HG03520 (cell line): ENCODE results near the gene B3GAT1.

Experiments used
- ATAC-seq: cut with Tn5 transposase; IDR thresholded peaks from one replicate; pipeline ENCODE4 v1.9.1; 2021; ENCODE audit warnings: mild to moderate bottlenecking, moderate library complexity; ENCODE audit not compliant: unreplicated experiment

B3GAT1 gene

DNA sequence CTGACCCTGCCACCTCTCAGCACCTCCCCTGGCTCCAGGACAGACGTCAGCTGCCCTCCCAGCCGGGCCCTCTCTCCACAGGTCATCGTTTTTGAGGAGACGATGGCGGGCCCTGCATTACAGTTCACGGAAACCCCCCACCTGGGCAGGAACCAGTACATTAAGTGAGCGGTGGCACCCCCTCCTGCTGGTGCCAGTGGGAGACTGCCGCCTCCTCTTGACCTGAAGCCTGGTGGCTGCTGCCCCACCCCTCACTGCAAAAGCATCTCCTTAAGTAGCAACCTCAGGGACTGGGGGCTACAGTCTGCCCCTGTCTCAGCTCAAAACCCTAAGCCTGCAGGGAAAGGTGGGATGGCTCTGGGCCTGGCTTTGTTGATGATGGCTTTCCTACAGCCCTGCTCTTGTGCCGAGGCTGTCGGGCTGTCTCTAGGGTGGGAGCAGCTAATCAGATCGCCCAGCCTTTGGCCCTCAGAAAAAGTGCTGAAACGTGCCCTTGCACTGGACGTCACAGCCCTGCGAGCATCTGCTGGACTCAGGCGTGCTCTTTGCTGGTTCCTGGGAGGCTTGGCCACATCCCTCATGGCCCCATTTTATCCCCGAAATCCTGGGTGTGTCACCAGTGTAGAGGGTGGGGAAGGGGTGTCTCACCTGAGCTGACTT, 37.0 kb downstream of the B3GAT1 start:
- no peak for ATAC-seq

DNA sequence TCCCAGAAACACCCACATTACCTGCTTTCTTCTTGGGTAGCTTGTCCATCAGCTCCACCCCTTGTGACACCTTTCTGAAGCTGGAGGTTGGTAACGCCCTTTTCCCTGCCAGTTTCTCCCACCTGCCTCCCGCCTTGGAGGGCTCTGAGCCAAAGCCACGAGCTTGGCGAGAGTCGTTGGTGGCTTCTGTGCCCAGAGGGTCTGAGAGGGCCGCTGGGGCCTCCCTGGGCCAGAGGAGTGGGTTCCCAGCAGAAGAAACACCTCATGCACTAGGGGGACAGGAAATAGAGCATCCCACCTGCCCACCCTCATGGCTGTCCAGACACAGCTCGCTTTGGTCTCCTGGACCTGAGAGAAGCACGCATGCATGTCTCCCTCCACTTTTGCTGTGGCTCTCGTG, 37.9 kb downstream of the B3GAT1 start:
- no peak for ATAC-seq

DNA sequence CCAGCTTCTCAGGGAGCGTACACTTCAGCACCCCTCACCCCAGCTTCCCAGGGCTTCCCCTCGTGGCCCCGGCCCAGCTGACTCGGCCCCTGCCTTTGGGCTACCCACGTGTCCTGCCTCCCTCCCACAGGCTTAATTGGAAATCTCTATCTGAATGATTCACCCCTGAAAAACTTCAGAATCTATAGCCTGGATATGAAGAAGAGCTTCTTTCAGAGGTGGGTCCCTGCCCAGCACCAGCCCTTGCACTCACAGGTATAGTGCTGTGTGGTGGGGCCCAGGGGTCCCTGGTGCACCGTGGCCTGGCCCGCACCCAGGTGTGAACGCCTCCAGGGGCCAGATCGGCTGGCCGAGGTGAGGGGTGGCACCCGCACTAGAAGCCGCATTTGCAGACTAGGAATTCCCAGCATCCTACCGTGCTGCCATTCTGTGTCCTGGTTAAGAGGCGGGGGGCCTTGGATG, 38.4 kb downstream of the B3GAT1 start:
- no peak for ATAC-seq

DNA sequence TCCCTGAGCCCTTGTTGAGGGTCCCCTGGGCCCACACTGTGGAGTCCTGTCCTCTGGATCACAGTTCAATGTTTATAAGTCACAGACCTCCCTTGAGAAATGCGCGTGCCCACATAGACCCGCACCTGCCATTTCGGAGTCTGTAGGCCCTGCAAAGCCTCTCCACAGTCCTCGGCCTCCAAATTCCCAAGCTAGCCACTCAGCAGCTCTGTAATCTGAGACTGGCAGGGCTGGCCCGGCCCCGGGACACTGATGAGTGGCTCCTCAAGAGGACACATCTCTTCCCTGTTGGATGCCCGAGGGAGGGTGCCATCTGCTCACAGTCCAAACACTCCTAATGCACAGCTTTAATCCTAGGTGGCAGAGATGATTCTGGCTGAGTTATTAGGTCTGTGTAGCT, 39.1 kb downstream of the B3GAT1 start:
- ATAC-seq, result no peak

DNA sequence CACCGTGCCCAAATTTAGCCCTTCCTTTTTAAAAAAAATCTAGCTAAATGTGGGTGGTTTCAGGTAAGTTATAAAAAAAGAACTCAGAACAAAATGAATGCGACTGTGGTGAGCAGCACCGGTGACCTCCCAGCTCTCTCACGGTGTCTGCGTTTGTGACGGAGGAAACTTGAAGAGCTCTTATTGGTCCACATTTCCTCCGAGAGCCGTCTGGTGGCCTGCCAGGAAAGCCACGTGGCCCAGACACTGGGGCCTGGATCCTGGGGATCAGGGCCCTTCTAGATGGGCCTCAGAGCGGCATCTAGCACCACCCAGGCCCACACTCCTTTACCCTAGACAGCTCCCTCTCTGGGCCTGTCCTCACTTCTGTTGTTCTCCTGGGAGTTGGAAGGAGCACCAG, 39.5 kb downstream of the B3GAT1 start:
- ATAC-seq, result no peak

DNA sequence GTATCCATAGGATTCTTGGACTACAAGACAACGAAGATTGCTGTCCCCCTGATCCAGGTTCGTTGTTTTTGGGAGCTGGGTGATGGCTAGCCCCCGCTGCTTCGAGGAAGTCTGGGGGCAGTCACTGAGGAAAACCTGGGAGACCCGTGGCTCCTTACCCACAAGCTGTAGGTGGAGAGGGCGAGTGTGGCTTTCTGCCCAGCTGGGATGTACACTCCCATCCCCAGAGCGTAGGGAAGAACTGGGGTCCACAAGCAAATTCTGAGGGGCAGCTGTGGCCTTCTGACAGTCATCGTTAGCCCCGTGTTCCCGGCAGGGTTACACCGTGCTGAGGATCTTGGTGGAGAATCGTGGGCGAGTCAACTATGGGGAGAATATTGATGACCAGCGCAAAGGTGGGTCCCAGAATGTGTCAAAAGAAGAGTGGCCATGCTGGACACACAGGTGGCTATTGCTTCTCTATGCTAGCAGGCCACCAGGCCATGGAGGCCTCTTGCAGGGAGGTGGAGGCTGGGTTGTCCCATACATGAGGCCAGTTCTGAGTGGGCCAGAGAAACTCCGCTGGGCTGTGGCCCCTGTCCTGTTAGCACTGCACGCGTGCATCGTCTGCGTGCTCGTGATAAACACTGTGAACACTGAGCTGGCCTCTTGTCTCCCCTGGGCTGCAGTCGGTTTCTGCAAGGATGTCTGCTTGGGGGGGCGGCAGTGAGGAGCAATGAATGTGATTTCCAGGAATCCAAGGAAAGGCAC, 40.4 kb downstream of the B3GAT1 start:
- no peak for ATAC-seq

DNA sequence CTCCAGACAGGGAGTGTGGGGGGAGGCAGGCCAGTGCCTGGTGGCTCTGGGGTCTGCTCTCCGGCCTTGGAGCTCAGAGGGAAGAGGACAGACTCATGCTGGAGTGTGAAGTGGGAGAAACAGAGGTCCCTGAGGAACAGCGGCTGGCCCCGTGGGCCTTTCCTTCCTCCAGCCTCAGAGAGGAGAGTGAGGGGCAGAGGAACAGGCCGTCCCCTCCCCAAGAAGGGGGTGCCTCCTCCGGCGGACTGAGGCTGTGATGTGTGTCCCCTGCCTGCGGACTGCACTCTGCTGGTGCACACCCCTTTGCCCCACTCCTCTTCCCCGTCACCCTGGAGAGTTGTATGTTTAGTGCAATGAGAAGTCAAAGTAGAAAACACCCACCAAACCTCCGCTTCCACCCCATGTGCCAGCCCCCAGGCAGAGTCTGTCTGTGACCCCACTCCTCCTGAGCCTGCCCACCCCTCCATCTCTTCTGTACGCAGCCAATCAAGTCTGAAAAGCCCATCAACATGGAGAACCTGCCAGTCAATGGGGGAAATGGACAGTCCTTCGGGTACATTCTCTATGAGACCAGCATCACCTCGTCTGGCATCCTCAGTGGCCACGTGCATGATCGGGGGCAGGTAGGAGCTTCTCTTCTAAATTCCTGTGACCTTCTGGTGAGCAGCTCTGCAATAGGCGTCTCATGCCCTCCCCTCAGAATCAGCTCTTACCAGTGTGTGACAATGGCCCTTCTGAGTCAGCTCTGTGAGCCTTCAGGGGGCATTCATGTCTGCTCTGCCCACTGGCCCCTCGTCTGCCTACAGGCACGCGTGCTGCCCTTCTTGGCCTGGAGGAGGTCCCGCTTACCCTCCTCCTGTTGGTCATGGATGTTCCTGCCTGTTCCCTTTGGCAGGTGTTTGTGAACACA, 41.3 kb downstream of the B3GAT1 start:
- no peak for ATAC-seq

DNA sequence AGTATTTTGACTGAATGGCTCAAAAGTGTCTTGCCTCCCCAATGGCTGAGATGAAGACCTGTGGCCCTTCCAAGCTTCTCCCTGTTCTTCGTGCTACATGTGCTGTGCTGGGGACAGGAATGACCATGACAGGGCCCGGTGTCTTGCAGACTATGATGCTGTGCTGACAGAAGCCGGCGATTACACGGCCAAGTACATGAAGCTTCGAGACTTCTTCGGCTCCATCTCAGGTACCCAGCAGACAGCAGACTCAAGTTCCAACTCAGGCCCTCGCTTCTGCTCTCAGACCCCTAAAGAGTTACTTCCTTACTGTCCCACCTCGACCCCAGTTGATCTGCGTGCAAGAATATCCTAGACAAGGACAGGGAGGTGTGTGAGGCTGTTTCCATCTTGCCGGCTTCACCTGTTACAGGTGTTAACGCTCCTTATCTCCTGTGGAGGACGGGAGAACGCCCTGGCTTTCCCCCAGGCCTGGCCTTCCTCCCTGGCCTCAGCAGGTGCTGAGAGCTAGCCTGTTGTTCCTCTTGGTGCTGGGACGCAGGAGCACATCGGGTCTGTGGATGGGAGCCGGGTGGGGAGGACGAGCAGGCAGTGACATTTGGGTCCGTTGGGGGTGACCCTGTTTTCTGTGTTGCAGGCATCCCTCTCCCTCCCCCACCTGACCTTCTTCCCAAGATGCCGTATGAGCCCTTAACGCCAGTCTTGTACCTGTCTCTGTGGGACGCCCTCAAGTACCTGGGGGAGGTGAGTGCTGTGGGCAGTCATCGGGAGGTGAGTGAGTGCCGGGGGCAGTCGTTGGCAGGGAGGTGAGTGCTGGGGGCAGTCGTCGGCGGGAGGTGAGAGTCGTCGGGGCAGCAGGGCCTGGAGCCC, 42.2 kb downstream of the B3GAT1 start:
- ATAC-seq, result no peak

DNA sequence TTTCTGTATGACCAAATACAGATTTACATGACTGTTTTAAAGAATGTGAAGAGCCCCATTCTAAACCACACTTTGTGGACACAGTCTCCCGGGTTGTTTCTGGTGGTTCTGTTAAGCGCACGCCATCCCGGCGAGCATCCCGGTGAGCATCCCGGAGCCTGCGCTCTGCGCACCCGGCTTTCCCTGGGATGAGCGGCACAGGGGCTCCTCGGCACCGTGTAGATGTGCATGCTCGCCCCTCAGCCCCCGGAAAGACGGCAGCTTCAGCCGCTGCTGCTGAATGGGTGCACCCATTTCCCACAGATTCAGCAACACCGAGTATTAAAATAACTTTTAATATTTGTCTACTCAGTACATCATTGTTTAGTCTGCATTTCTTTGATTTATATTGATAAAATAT, 44.3 kb downstream of the B3GAT1 start:
- ATAC-seq, result no peak

DNA sequence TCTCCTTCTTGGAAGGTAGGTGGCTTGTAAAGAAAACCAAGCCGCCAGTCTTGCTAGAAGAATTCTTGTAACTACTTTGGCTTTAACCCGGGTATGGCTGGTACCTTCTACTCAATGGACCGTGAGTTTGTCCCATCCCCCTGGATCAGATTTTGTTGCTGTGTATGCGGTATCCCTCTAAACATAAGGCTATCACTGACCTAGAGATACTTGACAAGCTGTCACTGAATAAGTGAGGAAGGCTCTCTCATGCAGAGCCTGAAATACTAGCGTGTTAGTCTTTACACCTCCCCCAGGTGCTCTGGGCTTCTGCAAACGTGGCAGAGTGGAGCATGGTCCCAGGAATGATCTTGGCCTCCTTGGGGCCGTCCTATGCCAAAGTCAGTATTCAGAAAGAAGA, 45.8 kb downstream of the B3GAT1 start:
- ATAC-seq, result no peak

DNA sequence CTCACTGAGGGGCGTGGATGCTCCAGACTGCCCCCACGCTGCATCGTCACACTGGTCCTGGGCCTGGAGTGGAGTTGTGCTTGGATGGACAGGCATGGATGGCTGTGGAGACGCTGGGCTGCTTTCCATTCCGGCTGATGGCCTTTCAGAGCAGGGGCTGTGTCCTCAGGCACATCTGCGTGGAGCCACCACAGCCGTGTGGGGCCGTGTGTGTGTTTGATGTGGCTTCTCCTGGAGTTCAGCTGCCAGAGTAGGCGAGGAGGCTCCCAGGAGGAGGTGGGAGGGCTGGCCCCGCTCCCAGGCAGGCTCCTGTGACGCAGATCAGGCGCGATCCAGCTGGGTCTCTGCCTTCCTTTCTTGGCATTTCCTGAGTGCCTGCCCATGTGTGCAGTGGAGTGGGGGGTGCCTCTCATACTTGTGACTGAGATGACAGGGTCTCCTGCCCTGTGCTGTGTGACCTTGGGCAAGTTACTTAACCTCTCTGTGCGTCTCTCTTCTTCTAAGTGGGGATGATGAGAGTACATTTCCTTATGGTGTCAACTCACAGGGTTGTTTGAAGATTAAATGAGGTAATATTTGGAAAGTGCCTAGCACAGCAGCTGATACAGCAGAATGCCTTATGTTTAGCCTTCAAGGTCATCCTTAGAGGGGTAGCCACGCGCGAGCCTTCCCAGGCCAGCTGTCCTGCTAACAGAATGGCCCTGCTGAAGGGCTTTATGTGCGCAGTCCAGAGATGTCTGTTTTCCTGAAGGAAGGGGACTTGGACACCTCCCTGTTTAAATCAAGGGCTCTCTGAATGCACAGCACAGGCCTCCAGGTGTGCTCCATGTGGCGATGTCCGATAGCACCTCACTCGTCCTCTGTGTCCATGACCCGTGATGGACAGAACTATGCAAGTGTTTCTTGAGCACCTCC, 46.8 kb downstream of the B3GAT1 start:
- no peak for ATAC-seq

DNA sequence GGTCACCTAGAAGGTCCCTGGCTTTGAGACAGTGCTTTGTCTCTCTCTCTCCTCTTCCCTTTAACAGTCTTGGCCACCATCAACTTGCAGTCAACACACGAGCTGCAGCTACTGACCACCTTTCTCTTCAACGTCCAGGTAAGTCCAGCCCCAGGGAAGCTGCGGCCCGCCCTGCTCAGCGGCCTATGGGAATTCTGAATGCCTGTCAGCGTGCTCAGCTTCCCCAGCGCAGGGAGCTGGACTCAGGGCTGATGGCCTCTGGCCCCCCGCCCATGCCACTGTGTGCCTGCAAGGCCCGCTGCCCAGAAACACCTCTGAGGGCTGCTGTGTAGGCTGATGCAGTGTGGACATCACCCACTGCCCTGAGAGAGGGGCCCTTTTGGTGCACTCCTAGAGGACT, 47.8 kb downstream of the B3GAT1 start:
- ATAC-seq, result no peak

DNA sequence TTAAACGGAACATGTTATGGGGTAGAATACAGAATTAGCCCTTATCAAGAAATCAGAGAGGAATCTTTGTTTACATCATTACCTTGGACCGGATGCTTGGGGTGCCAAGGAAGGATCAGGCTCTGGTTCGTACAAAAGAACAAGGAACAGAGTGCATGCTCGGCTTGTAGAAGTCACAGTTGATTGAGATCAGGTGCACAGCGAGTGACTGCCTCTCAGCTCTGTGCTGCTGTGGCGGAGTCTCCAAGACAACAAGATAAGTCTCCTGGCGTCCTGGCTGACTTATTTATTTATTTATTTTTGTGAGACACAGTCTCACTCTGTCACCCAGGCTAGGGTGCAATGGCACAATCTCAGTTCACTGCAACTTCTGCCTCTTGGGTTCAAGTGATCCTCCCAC, 48.5 kb downstream of the B3GAT1 start:
- ATAC-seq, result no peak

DNA sequence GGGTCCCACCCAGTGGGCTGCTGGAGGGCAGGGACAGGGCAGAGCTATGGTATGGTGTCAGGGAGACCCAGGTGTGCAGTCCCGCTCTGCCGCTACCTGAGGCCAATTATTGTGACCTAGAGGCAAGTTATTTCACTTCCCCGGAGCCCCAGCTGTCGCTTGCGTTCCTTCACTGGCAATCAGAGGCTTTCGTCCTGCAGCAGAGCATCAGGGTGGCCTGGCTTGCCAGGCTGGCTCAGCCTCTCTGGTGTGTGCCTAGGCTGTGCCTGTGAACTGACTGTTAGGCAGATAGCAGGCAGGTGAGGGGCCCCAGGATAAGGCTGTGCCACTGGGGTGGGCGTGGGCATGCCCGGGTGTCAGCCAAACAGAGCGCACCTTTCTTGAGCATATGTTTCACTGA, 48.9 kb downstream of the B3GAT1 start:
- no peak for ATAC-seq

DNA sequence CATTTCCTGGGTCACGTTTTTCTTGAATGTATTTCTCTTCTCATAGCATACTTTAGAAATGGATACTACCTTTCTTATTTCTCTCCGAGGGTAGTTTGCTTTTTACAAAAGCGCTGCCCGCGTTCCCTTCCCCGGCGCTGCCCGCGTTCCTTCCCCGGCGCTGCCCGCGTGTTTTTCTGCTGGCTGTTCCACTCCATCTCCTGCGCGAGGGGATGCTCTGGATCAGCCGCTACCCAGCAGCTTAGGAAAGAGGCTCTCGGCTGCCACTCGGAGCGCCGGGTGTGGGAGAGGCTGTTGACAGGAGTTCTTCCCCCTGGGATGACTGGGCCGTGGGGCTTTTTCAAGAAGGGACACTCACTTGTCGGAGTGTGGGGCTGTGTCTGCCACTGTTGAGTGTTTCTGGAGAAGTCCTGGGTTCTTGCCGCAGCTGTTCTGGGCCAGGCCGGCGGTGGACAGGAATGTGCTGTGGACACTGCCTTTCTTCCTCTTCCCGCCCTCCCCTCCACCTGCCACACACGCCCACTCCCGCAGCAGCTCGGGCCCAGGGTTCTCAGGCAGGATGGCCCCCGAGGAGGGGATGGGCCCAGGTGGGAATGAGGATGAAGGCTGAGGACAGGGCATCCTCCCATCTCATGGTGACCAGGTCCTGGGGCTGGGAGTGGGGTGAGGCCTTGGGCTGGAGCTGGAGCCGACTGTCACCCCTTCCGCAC, 49.7 kb downstream of the B3GAT1 start:
- ATAC-seq, result no peak

DNA sequence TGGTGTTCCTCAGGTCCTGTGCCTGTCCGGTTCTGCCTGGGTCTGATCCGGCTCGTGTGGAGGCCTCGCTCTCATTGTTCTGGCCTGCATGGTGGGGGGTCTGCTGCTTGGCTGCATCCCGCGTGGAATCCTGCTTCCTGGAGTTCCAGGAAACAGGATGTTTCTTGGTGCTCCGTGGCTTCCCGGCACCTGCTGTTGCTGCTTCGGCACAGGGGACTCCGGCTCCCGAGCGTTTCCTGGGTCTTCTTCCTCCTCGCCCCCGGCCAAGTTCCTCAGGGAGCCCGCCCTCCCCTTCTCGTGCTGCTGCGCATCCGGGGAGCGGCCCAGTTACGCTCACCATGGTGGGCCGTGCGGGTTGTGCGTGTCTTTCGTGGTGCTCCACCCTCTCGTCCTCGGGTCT, 50.4 kb downstream of the B3GAT1 start:
- ATAC-seq, result no peak

DNA sequence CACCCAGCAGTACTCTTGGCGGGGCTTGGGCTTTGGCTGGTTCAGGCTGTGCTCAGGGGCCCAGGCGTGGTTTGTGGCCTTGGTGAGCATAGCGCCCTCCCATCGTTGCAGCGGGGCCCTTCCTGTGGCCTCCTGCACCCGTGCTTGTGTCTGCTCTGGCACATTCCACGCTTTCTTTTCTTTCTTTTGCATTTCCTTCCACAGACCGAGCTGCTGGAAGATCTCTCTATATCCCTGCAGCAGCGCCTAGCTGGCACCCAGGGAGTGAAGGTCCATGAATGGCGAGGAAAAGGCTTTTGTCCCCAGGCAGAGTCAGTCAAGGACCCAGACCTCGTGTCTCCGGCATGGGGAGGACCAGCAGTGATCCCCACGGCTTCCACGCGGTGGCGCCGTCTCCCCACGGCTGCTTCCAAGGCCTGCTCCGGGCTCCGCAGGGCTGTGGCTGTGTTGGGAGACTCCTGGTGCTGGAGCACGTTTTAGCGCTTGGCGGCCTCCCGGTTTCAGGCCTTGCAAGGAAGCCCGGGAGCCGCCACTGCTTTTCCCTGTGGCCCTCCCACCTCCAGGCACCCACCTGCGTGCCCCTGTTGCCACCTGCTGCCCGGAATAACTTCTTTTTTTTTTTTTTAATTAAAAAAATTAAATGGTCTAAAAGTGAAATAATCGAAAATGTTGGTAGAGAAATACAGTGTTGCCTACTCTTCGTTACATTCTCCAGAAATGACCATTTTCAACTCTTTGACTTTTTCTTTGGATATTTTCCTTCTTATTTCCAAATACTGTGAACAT, 51.8 kb downstream of the B3GAT1 start:
- peak; percentile 94 for ATAC-seq

DNA sequence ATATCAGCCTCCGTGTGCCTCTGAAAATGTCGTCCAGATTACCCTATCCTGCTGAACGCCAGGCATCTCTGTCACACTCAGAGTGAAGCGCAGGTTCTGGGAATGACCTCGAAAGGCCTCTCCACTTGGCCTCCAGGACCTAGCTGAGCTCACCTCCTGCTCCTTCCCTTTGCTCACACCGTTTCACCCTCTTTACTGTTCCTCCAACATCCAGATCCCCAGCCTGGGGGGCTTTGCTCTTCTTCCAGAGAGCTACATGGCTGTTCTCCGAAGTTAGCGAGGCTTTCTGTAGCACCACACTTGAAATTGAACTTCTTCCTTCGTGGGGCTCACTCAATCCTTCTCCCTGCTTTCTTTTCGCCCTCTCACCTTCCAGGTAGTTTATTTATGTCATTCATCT, 52.4 kb downstream of the B3GAT1 start:
- no peak for ATAC-seq
